GM12865 (cell line): ENCODE measurements around the gene VIPR2.

Source experiments
- DNase-seq: peaks from one replicate; pipeline ENCODE4 v3.0.0; 2010; ENCODE audit warnings: low read depth
- H3K4me3 ChIP-seq: 2 replicates; pipeline ENCODE4 v1.5.1; 2011; ENCODE audit warnings: mild to moderate bottlenecking, low read depth, low read length, control low read depth
- TF ChIP-seq, protein P1 (sequence below): IDR thresholded peaks from 2 replicates; pipeline ENCODE4 v1.5.1; 2011; ENCODE audit warnings: low read length, control low read depth, low read depth, inconsistent platforms; ENCODE audit not compliant: insufficient read depth; ENCODE audit errors: missing control alignments

Gene VIPR2

GRCh38 chr7:159068488-159068811 is 76.2 kb downstream of the VIPR2 start:
- DNase-seq: no peak
- TF ChIP-seq, protein P1, sequence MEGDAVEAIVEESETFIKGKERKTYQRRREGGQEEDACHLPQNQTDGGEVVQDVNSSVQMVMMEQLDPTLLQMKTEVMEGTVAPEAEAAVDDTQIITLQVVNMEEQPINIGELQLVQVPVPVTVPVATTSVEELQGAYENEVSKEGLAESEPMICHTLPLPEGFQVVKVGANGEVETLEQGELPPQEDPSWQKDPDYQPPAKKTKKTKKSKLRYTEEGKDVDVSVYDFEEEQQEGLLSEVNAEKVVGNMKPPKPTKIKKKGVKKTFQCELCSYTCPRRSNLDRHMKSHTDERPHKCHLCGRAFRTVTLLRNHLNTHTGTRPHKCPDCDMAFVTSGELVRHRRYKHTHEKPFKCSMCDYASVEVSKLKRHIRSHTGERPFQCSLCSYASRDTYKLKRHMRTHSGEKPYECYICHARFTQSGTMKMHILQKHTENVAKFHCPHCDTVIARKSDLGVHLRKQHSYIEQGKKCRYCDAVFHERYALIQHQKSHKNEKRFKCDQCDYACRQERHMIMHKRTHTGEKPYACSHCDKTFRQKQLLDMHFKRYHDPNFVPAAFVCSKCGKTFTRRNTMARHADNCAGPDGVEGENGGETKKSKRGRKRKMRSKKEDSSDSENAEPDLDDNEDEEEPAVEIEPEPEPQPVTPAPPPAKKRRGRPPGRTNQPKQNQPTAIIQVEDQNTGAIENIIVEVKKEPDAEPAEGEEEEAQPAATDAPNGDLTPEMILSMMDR: no peak

DNA sequence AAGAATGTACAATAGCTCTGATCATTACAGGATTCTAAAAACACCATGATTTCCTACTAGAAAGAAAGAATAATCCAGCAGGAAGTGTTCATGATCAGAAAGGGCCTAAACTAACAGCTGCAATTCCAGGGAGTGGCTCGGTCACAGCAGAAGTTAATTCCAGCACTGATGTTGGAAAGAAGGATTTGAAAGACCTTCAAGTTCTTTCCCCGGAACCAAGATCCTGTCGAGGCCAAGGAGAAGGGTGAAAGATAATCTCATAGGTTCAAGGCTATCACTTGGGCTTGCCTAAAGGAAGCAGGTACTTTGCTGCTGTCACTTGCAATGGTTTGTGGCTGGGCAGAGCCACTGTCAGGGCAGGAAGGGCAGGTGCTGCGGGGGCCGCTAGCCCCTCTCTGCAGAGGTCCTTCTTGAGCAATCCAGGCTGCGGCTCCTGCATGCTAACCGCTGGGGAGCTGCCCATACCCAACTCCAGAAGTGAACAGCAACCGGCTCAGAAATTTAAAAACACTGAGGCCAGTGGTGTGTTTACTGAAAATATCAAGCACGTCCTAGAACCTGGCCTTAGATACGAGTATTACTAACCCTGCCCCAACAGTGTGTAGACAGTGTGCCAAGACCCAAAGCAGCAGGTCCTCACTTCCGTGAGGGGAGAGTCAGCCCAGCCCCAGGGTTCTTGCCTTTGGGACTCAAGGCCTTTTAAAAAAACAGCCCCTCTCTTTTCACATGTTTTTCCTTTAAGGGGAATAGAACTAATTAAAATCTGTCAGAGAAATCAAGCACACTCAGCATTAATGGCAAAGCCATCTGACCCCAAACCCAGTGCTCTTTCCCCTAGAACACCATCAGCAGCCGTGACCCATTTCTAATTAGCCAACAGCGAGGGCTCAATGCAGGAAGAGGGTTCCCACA is 76.8 kb downstream of the VIPR2 start:
- TF ChIP-seq, protein P1: no peak
- no peak for DNase-seq
- no peak overlapping the region for H3K4me3 ChIP-seq

More at GRCh38 chr7:159068488-159068811, 76.2 kb downstream of the VIPR2 start:
- no peak overlapping the region for H3K4me3 ChIP-seq

DNA sequence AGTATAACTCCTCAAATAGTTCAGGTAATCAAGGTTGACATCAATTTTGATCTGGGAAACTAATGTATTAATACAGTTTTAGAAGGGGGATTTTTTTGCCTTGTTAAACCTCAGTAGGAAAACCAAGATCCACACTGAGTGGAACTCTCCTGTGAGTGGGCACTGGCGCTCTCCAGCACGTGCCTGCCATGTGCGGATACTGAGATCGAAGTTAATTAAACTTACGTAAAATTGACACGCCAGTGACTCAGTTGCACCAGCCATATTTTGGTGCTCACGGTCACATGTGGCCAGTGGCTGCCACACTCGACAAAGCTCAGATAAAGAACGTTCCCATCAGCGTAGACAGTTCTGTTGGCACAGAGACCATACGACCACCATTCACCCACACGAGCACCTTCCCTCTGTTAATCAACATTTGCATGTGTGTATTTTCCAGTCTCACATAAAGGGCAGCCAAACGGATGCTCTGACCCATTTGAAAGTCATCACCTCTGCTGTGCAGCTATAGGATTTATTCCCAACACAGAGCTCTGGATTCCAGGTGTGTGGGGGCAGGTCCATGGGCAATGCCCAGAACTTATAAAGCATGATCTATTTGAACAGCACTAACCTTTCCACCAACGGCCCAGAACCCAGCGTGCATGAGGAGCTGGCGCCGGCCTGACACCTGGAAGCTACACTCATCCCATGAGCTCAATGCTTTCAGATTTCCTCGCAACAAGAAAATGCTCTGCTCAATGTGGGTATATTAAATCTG is 77.7 kb downstream of the VIPR2 start:
- no peak overlapping the region for H3K4me3 ChIP-seq
- TF ChIP-seq, protein P1: no peak
- DNase-seq: no peak

DNA sequence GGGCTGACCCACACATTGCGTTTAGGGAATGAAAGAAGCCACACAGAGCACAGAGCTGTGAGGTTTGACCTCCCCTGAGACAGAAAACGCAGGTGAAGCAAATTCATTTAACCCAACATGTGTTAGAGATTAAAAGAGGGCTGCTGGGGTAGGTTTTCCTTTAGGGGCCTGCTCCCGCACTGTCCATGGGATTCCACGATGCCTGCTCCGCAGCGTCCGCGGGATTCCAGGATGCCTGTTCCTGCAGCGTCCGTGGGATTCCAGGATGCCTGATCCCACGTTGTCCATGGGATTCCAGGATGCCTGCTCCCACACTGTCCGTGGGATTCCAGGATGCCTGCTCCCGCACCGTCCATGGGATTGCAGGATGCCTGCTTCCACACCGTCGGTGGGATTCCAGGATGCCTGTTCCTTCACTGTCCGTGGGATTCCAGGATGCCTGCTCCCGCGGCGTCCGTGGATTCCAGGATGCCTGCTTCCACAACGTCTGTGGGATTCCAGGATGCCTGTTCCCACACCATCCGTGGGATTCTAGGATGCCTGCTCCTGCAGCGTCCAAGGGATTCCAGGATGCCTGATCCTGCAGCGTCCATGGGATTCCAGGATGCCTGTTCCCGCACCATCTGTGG is 78.7 kb downstream of the VIPR2 start:
- TF ChIP-seq, protein P1: no peak
- no peak overlapping the region for H3K4me3 ChIP-seq
- no peak for DNase-seq

- TF ChIP-seq, protein P1: no peak
- no peak for DNase-seq
- no peak overlapping the region for H3K4me3 ChIP-seq
Observed at GRCh38 chr7:159064816-159065510, 79.7 kb downstream of the VIPR2 start.

- no peak for DNase-seq
- TF ChIP-seq, protein P1: no peak
- H3K4me3 ChIP-seq: no peak overlapping the region
Observed at GRCh38 chr7:159064121-159064815, 80.4 kb downstream of the VIPR2 start.
